Activated T-helper 9 cell treated with anti-CD3 and anti-CD28 coated beads, Interleukin-2, amount 50 U/mL, for 16 hours (primary cell): ENCODE data around the gene RAB34.
"Not testable (repeated sequence)": the region's sequence is repeated elsewhere in the genome, so short reads cannot be mapped to it uniquely, and the experiment has no call there.

ENCODE experiments used
- DNase-seq: peaks from one replicate; pipeline ENCODE4 v3.0.0-alpha.2; 2020; ENCODE audit warnings: low read depth

Gene RAB34

GRCh38 chr17:28746611-28747050, 29.0 kb upstream of the RAB34 start:
- no peak for DNase-seq

GRCh38 chr17:28745786-28746411, 28.2 kb upstream of the RAB34 start:
- no peak for DNase-seq

- DNase-seq: no peak
These were observed 27.5 kb upstream of the RAB34 start for GRCh38 chr17:28744972-28745785.

- DNase-seq: peak; percentile 66
These were observed 26.7 kb upstream of the RAB34 start for GRCh38 chr17:28744104-28744971.

GRCh38 chr17:28743243-28744103, 25.8 kb upstream of the RAB34 start, which contains the start of gene TRAF4:
TRAF4 (plus strand) TSS chr17:28744011; CDS start chr17:28744113, 102 bp downstream.
- DNase-seq: peak; percentile 73

- no peak for DNase-seq
These were observed 24.0 kb upstream of the RAB34 start for GRCh38 chr17:28741358-28742349.

- no peak for DNase-seq
These were observed 23.0 kb upstream of the RAB34 start for GRCh38 chr17:28740406-28741357.

- peak; percentile 48 for DNase-seq
These were observed 21.2 kb upstream of the RAB34 start for GRCh38 chr17:28738680-28739384.

- no peak for DNase-seq
These were observed 20.4 kb upstream of the RAB34 start for GRCh38 chr17:28737770-28738679.

- no peak for DNase-seq
These were observed 19.6 kb upstream of the RAB34 start for GRCh38 chr17:28737316-28737715.

- not testable (repeated sequence) for DNase-seq
These were observed 18.5 kb upstream of the RAB34 start for GRCh38 chr17:28735913-28736769.

- DNase-seq: no peak
These were observed 17.6 kb upstream of the RAB34 start for GRCh38 chr17:28735242-28735722.

- no peak for DNase-seq
These were observed 17.1 kb upstream of the RAB34 start for GRCh38 chr17:28734712-28735241.

GRCh38 chr17:28733346-28733745, 15.7 kb upstream of the RAB34 start:
- DNase-seq: no peak

GRCh38 chr17:28729950-28730330, 12.3 kb upstream of the RAB34 start:
- no peak for DNase-seq
